NK-92 treated with Interleukin-12 subunit alpha and Interleukin-12 subunit beta, amount 100 ng/mL, for 24 hours (cell line): Measurements from ENCODE around the gene CNOT3.

ENCODE experiments used
- DNase-seq: peaks from one replicate; lab custom pipeline; 2025; lab: John Stamatoyannopoulos, UW

The CNOT3 gene

GRCh38 chr19:54151362-54152035 is 13.9 kb downstream of the CNOT3 start:
- DNase-seq: no peak

- DNase-seq: no peak
These were observed 14.7 kb downstream of the CNOT3 start for GRCh38 chr19:54152267-54152666.

GRCh38 chr19:54152878-54153524 is 15.4 kb downstream of the CNOT3 start:
- DNase-seq: no peak

GRCh38 chr19:54153731-54154326 is 16.3 kb downstream of the CNOT3 start:
- no peak for DNase-seq

GRCh38 chr19:54154603-54155345 is 17.2 kb downstream of the CNOT3 start:
- DNase-seq: no peak

GRCh38 chr19:54155694-54156093 is 18.1 kb downstream of the CNOT3 start:
- no peak for DNase-seq

- DNase-seq: no peak
These were observed 18.9 kb downstream of the CNOT3 start for GRCh38 chr19:54156490-54156889.

- DNase-seq: no peak
These were observed 19.4 kb downstream of the CNOT3 start for GRCh38 chr19:54156953-54157352.

GRCh38 chr19:54158812-54159351 is 21.3 kb downstream of the CNOT3 start:
- no peak for DNase-seq

- peak; percentile 99 for DNase-seq
These were observed 22.0 kb downstream of the CNOT3 start, which contains the start of gene LENG1 for GRCh38 chr19:54159352-54160181. LENG1 (minus strand) TSS chr19:54159721; CDS start chr19:54159695, 26 bp downstream.

GRCh38 chr19:54160182-54160811 is 22.7 kb downstream of the CNOT3 start:
- no peak for DNase-seq

- no peak for DNase-seq
These were observed 23.3 kb downstream of the CNOT3 start for GRCh38 chr19:54160854-54161253.

GRCh38 chr19:54162241-54162805 is 24.8 kb downstream of the CNOT3 start:
- DNase-seq: no peak

- DNase-seq: no peak
These were observed 25.3 kb downstream of the CNOT3 start for GRCh38 chr19:54162884-54163283.

- no peak for DNase-seq
These were observed 27.0 kb downstream of the CNOT3 start for GRCh38 chr19:54164369-54165068.

GRCh38 chr19:54165222-54165621 is 27.7 kb downstream of the CNOT3 start:
- DNase-seq: no peak

- DNase-seq: peak; percentile 69
These were observed 30.8 kb downstream of the CNOT3 start for GRCh38 chr19:54168174-54168917.

- DNase-seq: no peak
These were observed 31.7 kb downstream of the CNOT3 start for GRCh38 chr19:54169149-54169740.
